Stimulated activated CD4-positive, alpha-beta T cell treated with anti-CD3 and anti-CD28 coated beads, Interleukin-15, amount 100 ng/mL, for 24 hours (primary cell): ENCODE data around the gene NHEJ1.
"Not testable (repeated sequence)": the region's sequence is repeated elsewhere in the genome, so short reads cannot be mapped to it uniquely, and the experiment has no call there.

ENCODE experiments used
- DNase-seq: peaks from one replicate; pipeline ENCODE4 v3.0.0-alpha.2; 2020

The NHEJ1 gene, protein sequence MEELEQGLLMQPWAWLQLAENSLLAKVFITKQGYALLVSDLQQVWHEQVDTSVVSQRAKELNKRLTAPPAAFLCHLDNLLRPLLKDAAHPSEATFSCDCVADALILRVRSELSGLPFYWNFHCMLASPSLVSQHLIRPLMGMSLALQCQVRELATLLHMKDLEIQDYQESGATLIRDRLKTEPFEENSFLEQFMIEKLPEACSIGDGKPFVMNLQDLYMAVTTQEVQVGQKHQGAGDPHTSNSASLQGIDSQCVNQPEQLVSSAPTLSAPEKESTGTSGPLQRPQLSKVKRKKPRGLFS

DNA sequence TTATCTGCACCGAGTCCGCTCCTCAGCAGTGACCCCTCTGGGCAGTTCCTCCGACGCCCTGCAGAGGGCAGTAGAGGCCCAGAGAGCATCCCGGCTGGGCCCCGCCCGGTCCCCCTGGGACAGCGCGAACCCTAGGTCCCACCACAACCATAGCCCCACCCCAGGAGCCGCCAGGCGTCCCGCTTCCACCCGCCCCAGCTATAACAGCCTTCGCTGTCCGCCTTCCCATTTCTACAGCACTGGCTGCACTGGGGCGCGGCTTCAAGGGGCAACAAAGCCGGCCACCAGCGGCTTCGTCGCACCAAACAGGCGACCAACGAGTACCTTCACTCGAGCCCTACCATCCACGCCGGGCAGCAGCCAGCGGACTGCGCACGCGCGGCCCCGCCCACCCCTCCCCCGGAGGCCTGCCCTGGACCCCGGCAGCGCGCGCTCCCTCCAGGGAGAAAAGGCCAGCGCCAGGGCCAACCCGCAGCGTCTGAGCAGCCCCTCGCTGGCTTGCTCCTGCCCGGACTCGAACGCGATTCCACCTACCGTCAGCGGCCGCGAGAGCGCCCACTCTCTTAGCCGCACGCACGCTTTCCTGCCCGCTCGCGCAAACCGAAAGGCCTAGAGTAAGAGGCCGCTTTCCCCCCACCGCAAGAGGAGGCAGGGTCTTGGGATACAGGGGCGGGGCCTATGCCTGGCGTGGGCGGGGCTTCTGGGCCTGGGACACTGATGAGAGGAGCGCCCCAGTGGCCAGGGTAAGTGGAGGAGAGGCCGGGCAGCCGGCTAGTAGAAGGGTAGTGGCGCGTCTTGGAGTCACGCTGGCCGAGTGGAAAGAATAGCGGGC lies at the start of gene NHEJ1:
Gene NHEJ1 (minus strand): TSS at position 630 of the 832 bp plus-strand sequence. CDS start 2,453 bp downstream, outside the sequence.
- DNase-seq, result peak; percentile 97

DNA sequence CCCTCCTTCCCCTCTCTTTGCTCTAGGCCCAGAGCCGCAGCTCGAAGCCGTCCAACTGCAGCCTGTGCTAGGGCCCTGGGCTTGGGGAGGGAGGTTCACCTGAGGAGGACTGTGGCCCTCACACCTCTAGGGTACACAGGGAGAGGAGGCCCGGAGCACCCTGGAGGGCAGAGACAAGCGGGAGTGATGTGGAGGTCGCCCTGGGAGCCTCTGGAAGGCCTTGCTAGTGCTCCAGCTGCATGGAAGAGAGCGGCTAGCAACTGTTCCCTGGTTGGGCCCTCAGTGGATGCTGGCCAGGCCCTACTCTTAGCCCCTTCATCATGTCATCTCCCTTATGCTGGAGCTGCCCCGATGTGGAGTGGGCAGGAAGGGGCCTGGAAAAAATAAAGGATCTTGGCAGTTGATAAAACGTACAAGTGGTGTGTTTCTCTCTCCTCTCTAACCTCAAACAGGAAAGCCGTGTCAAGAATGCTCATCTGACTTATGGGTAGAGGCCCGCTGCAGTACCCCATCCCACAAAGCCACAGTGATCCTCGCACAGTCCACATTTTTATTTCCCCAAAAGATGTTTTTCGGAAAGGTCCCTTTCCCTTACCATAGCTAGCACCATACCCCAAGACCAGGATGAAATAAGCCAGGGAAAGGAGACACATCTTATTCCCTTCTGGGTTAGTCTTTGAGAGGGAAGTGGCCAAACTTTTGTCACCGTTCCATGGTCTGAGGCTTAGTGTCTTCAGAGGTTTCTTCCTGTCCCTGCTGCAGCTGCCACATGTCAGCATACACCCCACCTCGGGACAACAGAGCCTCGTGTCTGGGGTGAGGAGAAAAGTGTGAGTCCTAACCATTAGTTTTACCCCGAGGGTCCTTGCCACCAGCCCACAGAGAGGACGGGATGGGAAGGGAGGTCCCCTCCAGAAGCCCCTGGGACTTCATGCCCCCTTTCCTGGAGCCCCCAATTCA lies 48.9 kb upstream of the NHEJ1 start:
- no peak for DNase-seq

DNA sequence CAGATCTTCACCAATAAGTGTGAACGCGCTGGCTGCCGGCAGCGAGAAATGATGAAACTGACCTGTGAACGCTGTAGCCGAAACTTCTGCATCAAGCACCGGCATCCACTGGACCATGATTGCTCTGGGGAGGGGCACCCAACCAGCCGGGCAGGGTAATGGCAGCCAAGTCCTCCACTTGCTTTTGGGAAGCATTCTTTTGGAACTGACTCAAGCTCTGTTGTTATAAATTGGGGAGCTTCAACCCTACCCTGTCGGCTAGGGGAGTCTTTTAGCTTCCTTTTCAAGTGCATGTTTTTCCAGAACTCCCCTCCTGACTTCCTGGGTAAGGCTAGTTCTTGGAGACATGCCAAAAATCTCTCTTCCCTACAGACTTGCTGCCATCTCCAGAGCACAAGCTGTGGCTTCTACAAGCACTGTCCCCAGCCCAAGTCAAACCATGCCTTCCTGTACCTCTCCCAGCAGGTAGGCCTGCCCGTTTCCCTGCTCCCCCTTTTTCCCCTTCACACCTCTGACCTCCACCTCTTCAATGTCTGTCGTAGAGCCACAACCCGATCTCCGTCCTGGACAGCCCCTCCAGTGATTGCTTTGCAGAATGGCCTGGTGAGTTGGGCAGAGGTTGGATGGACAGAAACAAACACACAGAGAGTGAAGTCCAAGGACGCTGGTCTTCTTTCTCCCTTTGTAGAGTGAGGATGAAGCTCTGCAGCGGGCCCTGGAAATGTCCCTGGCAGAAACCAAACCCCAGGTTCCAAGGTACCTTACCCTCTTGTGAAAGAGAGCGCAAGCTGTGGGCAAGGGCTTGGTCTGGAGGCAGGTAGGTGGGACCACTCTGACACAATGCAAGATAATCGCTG lies 47.5 kb upstream of the NHEJ1 start:
- no peak for DNase-seq

DNA sequence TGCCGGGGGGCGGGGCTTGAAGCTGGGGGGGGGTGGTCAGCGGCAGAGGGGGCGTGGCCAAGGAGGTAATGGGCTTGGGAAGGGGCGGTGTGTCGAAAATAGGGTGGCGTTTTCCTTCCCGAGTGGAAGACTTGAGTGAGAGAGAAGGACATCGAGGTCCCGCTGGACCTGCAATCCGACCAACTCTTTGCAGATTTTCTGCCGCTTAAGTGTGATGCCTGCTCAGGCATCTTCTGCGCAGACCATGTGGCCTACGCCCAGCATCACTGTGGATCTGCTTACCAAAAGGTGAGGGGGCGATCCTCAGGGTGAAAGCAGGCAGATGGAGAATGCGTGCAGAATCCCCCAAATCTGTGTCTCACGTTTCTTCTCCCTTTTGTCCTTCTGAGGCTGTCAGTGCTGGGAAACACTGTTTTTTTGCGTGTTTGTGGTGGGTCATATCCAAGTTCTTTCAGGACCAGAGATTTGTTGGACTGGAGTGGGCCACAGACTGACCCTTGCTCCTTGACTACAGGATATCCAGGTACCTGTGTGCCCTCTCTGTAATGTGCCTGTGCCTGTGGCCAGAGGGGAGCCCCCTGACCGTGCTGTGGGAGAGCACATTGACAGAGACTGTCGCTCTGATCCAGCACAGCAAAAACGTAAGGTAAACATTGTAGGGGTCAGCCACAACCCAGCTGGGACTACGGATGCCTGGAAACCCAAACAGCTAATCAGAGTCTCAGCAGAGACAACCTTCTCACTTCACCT lies 46.7 kb upstream of the NHEJ1 start:
- no peak for DNase-seq

DNA sequence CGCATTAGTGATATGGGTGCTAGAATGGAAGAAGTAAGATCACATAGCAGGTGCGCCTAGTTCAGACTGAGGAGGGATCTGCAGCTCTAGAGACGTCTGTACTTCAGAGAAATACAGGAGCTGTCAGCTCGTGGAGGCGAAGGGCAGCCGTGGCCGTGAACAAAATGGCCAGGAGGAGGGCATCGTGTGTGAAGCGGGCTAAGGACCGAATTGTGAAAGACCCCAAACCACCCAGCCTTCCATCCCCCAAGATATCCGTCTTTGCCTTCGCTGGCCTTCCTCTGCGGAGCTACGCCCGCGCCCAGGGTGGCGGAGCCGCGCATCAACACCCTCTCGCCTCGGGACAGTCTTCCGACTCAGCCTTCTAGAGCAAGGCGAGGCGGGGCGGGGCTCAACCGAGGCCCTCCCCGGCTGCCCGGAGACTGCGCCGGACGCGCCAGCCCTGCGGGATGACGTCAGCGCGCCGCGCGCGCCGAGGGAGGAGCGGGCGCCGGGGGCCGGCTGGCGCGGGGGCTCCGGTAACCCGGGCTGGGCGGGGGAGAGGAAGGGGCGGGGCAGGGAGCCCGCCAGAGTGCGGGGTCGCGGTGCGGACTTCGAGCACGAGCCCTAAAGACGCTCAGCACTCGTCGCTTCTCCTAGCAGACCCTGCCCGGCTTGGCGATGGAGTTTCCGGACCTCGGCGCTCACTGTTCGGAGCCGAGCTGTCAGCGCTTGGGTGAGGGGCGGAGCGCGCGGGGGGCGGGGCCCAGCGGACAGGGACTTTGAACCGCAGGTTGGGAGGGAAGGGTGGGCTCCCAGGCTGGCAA lies 45.9 kb upstream of the NHEJ1 start, which contains the start of gene ZFAND2B:
Gene ZFAND2B (plus strand): TSS at position 455 of the 806 bp plus-strand sequence. CDS start 206 bp downstream, at position 661.
- peak; percentile 96 for DNase-seq

DNA sequence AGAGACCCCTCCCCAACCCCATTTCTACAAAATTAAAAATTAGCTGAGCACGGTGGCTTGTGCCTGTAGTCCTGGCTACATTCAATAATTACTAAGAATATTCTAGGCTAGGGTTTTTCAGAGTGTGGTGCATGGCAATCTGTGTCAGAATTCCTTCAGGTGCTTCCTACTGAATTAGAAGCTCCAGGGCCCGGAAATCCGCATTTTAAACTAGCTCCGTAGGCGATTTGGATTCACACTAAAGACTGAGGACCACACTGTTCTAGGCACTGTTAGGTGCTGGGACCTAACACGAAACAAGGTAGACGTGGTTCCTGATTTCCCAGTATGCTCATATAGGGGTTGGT lies 45.3 kb upstream of the NHEJ1 start:
- no peak for DNase-seq

DNA sequence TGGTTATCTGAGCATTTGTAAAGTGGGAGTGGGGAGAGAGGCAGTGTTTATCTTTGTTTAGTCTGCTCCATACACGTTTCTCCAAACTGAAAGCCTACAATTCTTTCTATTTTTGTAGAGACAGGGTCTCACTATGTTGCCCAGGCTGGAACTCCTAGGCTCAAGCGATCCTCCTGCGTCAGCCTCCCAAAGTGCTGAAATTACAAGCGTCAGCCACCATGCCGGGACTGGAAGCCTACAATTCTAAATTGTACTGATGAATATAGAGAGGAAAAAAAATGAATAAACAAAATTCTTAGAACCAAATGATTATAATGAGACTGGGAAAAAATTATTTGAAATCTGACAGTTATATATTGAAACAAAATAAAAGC lies 44.5 kb upstream of the NHEJ1 start:
- no peak for DNase-seq

DNA sequence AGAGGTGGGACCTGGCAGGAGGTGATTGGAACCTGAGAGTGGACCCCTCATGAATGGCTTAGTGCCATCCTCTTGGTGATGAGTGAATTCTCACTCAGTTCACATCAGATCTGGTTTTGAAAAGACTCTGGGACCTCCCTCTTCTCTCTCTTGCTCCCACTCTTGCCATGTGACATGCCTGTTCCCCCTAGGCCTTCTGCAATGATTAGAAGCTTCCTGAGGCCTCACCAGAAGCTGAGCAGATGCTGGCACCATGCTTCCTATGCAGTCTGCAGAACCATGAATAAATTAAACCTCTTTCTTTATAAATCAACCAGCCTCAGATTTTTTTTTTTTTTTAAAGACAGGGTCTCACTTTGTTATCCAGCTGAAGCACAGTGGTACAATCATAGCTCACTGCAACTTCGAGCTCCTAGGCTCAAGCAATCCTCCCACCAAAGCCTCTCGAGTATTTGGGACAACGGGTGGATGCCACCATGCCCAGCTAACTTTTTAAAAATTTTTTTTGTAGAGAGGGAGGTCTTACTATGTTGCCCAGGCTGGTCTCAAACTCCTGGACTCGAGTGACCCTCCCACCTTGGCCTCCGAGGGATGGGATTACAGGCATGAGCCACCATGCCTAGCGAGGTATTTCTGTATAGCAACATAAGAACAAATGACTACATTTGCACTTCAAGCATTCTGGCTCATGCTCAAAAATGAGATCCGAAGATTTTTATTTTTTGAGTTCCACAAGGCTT lies 44.0 kb upstream of the NHEJ1 start:
- DNase-seq, result no peak

DNA sequence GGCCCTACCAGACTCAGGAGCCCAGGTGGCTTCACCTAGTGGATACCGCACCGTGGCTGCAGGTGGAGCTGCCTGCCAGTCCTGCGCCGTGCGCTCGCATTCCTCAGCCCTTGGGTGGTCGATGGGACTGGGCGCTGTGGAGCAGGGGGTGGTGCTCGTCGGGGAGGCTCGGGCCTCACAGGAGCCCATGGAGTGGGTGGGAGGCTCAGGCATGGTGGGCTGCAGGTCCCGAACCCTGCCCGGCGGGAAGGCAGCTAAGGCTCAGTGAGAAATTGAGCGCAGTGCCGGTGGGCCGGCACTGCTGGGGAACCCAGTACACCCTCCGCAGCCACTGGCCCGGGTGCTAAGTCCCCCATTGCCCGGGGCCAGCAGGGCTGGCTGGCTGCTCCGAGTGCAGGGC lies 40.7 kb upstream of the NHEJ1 start:
- DNase-seq, result not testable (repeated sequence)

DNA sequence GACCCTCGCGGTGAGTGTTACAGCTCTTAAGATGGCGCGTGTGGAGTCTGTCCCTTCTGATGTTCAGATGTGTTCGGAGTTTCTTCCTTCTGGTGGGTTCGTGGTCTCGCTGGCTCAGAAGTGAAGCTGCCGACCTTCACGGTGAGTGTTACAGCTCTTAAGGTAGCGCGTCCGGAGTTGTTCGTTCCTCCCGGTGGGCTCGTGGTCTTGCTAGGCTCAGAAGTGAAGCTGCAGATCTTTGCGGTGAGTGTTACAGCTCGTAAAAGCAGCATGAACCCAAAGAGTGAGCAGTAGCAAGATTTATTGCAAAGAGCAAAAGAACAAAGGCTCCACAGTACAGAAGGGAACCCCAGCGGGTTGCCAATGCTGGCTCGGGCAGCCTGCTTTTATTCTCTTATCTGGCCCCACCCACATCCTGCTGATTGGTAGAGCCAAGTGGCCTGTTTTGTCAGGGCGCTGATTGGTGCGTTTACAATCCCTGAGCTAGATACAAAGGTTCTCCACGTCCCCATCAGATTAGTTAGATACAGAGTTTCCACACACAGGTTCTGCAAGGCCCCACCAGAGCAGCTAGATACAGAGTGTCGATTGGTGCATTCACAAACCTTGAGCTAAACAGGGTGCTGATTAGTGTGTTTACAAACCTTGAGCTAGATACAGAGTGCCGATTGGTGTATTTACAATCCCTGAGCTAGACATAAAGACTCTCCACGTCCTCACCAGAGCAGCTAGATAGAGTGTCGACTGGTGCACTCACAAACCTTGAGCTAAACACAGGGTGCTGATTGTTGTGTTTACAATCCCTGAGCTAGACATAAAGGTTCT lies 40.1 kb upstream of the NHEJ1 start:
- not testable (repeated sequence) for DNase-seq

DNA sequence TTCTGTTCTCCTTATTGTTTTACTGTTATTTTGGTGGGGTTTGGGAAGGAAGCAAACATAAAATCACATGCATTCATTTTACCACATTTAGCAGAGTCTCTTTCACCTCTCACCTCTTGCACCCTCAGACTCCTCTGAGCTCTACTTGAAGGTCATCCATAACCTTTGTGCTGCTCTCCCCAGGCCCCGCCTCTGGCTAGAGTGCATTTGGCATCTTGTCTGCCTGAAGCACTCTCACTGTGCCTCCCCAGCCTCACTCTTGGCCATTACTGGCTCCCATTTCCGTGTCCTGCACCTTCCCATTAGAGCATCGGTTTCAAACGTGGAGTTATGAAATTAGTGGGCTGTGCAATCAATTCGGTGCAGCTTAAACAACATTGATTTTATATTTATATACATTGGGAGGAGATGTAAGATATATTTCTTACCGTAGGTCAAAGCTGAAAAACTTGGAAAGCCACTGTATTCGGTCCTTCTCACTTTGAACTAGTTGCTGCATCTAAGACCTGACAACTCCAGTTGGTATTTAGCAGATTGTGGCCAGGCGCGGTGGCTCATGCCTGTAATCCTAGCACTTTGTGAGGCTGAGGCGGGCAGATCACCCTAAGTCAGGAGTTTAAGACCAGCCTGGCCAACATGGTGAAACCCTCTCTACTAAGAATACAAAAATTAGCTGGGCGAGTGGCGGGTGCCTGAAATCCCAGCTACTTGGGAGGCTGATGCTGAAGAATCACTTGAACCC lies 39.0 kb upstream of the NHEJ1 start:
- DNase-seq, result no peak

DNA sequence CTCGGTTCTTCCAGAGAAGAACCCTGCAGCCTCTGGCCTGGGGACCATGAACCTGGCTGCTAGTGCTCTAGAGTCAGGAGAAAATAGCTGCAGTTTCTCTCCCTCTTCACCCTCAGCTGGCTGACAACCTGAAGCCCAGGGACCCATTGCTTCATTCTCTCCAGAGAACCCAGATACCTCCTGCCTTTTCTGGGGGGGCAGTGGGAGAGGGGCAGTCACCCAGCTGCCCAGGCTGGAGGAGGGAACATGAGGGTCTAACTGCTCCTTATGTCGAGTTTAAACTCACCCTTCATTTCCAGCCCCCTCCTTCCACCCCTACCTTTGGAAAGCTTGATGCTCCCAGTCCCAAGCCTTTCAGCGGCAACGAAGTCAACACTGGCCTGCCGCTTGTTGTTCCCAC lies 38.4 kb upstream of the NHEJ1 start:
- DNase-seq, result no peak

DNA sequence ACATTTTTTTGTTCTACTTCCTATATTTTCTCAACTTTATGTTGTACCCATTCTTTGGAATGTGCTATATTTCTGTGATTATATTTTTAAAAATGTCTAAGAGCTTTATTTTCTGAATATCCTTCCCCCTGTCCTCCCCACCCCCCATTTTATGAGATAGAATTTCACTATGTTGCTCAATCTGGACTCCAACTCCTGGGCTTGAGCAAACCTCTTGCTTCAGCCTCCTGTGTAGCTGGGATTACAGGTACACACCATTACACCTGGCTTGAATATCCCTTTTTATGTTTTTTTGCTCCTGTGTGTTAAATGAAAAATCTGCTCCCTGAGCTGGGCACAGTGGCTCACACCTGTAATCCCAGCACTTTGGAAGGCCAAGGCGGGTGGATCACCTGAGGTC lies 36.8 kb upstream of the NHEJ1 start:
- DNase-seq, result no peak

DNA sequence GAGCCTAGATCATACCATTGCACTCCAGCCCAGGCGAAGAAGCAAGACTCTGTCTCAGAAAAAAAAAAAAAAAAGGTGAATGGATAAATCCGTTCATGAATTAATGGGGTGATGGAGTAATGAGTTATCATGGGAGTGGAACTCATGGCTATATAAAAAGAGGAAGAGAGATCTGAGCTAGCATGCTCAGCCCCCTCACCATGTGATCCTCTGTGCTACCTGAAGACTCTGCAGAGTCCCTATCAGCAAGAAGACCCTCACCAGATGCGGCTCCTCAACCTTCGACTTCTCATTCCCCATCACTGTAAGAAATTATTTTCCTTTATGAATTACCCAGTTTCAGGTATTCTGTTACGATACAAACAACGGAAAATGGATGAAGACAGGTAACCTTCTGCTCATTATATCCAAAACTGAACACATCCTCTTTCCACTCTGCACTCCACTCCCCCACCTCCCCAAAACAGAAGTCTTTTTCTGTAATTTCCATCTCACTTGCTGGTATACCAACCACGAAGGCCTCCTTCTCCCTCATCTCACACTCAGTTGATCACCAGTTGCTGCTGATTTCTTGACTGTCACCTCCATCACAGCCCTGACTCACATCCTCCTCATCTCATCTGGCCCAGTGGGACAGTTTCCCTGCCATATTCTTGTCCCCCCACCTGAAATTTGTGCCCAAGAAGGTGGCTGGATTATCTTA lies 26.3 kb upstream of the NHEJ1 start:
- peak; percentile 35 for DNase-seq

DNA sequence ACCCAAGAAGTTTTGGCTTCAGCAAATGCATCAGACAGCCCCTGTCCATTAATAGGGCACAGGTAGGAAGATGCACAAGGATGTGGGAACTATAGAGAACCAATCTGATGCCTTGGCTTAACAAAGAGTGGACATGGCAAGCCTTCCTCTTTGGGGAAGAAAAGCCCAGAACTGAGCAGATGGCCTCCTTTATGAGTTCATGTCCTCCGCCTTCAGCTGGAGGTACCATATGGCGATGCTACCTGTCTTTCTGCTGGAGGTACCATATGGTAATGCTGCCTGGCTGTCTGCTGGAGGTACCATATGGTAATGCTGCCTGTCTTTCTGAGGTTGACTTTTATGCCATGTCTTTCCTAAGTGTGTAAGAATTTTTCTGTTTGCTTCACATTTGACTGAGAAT lies 23.5 kb upstream of the NHEJ1 start:
- no peak for DNase-seq

DNA sequence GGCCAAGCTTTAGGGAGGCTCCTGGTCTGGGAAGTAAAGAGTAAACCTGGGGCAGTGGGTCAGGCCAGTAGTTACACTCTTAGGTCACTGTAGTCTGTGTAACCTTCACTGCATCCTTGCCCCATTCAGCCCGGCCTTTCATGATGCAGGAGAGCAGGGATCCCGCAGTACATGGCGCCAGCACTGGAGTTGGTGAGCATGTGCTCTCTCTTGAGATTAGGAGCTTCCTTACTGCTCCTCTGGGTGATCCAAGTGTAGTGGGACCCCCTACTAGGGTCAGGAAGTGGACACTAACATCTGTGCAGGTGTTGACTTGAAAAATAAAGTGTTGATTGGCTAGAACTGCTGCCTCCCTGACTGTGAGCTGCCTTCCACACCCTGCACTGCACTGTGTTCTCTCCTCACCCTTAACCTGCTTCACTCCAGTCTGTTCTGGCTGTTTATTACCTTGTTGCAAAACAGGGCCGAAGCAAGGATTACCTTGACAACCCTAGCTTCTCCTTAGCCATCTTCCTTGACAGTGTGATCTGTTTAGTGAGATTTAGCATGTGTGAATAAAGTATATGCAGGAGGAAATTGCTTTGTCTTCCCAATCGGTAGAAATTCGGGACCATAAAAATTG lies 22.6 kb upstream of the NHEJ1 start:
- no peak for DNase-seq
